Thymus (tissue), 11 donors: Measurements from ENCODE around the gene ATP10D. TPM values are rescaled to one million over a fixed set of nuclear protein-coding genes. Genes with fewer than 3 reads are reported as not detected.

Experiments used
- DNase-seq, 9 donors: peaks; one replicate each; pipeline ENCODE4 v3.0.0-alpha.2; 2013; ENCODE audit warnings: low spot score in 9 of 9, low read depth in 6 of 9, missing footprints in 1 of 9
- H3K27ac ChIP-seq, 2 donors: one replicate each; pipeline ENCODE4 v1.5.1; 2013; ENCODE audit warnings: control low read depth in 1 of 2, low read depth in 1 of 2, low read length in 1 of 2, mild to moderate bottlenecking in 1 of 2, moderate library complexity in 1 of 2
- H3K27me3 ChIP-seq, 2 donors: one replicate each; pipeline ENCODE4 v1.5.1; 2013; ENCODE audit warnings: low read length in 1 of 2; ENCODE audit not compliant: control insufficient read depth in 2 of 2, insufficient read depth in 1 of 2
- H3K36me3 ChIP-seq, 2 donors: one replicate each; pipeline ENCODE4 v1.5.1; 2013; ENCODE audit warnings: low read length in 1 of 2, mild to moderate bottlenecking in 1 of 2, moderate library complexity in 1 of 2; ENCODE audit not compliant: control insufficient read depth in 2 of 2, insufficient read depth in 2 of 2
- H3K4me1 ChIP-seq, 2 donors: one replicate each; pipeline ENCODE4 v1.5.1; 2013; ENCODE audit warnings: low read length in 2 of 2; ENCODE audit not compliant: control insufficient read depth in 2 of 2, insufficient read depth in 2 of 2
- H3K4me3 ChIP-seq, 2 donors: one replicate each; pipeline ENCODE4 v1.5.1; 2013; ENCODE audit warnings: low read length in 2 of 2, control low read depth in 1 of 2, mild to moderate bottlenecking in 1 of 2
- H3K9me3 ChIP-seq, 2 donors: one replicate each; pipeline ENCODE4 v1.5.1; 2013; ENCODE audit warnings: low read length in 1 of 2, mild to moderate bottlenecking in 1 of 2; ENCODE audit not compliant: control insufficient read depth in 2 of 2, insufficient read depth in 1 of 2
- WGBS: extraction: QIAGEN DNeasy Blood & Tissue Kit; methylation state at CpG from one replicate; pipeline ENCODE4 v1.1.7; 2013; 5-methylcytosine and 5-hydroxymethylcytosine counted together
- polyA plus RNA-seq: library from polyadenylated mRNA; stranded (reverse); fragments of 200-250 nt; gene quantifications from one replicate; pipeline ENCODE4 v1.2.3, GENCODE V29; 2013
- total RNA-seq: library from RNA; stranded (reverse); fragments of 120-200 nt; gene quantifications from one replicate; pipeline ENCODE4 v1.2.4, GENCODE V29; 2013
- donor health status: healthy.

ATP10D gene
- total and polyA plus RNA-seq, 2 donors: 7.2 to 8.4 TPM

DNA sequence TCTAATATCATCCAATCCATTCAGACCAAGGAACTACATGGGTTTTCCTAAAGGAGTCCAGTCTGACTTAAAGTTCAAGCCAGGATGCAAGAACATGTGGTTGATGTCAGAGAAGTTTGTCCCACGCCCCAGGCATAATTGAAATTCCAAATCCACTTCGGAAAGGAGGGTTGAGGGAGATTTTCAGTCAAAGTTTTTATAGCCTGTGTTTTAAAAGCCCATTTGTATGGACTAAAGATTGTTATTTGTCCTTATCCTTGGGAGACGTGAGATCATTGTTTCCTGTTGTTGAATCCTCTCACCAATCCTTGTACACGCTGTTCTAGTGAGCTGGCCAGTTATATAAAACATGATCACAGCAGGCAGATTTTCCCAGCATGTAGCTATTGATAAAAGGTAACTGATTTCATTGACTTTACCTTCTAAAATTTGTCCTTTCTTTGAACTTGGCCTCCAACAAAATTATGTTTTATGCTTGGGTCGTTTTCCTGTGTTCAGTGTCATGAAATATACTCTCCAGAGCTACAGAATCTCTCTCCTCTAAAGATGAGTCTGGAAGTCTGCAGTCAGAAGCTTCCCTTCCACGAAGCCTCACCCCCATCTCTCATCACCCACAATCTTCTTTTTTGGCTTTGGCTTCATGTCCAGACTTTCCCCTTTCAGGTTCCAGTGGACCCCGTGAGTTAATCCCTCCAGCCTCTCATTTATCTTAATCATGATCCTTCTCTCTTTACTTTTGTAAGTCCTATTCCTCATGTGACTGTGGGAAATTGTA lies 92.9 kb downstream of the ATP10D start:
- no peaks in the 10 kb centered on the region for H3K36me3 ChIP-seq
- no peaks in the 10 kb centered on the region for H3K4me1 ChIP-seq
- WGBS: 94% methylated on average over 7 of the region's 7 CpGs

DNA sequence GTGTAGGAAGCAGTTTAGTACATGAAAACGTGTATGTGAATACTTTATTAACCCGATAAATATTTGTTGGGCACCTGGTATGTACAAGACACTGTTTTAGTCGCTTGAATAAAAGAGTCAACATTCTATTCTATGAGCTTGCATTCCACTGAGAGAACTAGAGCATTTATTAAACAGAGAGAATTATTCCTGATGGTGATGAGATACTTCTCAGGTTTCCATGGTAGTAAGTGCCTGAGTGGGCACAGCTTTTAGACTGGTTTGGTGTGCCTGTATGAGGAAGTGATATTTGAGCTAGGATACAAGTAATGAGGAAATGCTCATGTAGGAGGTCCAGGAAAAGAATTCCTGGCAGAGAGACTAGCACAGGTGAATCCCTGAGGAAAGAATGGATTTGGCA lies 94.2 kb downstream of the ATP10D start:
- Histone ChIP-seq H3K27me3 (no peaks in the 10 kb centered on the region), H3K27ac (no peak overlapping the region), H3K36me3 (no peaks in the 10 kb centered on the region), H3K4me1 (no peaks in the 10 kb centered on the region), H3K9me3 (no peaks in the 10 kb centered on the region), H3K4me3 (no peak overlapping the region)
- DNase-seq: no peak
- WGBS: 97% methylated on average over 3 of the region's 3 CpGs

More for the DNA sequence above, 92.9 kb downstream of the ATP10D start:
- Histone ChIP-seq H3K27ac (no peak overlapping the region), H3K9me3 (no peaks in the 10 kb centered on the region), H3K4me3 (no peak overlapping the region), H3K27me3 (no peaks in the 10 kb centered on the region)
- DNase-seq: no peak

DNA sequence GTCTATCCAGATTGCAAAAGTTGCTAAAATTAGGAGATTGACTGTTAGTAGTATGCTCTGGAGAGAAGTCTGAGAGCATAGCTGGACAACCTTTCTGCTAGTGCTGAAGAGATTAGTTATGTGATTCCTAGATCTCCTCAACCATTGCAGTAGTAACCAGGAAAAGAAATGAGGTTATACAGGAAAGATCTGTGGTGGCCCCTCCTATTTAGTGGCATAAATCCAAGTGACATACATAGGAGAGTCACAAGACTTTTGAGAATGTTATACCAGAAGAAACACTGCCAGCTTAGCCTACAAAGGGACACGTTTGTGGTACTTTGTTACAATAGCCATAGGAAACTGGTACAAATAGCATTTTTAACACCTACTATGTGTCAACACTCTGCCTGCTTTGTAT lies 105.2 kb downstream of the ATP10D start:
- H3K36me3 ChIP-seq: no peaks in the 10 kb centered on the region
- no peaks in the 10 kb centered on the region for H3K4me1 ChIP-seq
- WGBS: 100% methylated on average over 1 of the region's 1 CpG

DNA sequence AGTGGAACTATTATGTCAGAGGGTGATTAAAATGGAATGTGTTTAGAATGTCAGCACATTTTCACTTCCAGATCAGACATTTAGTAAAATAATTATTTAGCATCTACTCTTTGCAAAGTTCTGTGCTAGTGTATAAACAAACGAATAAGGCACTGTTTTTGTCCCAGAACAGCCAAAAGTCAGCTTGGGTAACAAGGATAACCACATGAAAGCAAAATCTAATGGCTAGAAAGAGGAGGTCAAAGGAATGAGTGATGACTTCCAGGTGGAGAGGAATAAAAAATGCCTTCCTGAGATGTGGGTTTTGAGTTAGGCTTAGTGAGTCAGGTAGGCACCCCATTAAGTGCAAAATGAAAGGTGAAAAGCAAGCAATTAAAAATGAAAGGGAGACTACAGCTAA lies 112.6 kb downstream of the ATP10D start:
- H3K4me3 ChIP-seq: no peak overlapping the region
- H3K36me3 ChIP-seq: no peaks in the 10 kb centered on the region
- no peaks in the 10 kb centered on the region for H3K27me3 ChIP-seq
- H3K27ac ChIP-seq: no peak overlapping the region
- no peaks in the 10 kb centered on the region for H3K4me1 ChIP-seq
- no peak for DNase-seq
- 91% methylated on average over 1 of the region's 1 CpG for WGBS
- H3K9me3 ChIP-seq: no peaks in the 10 kb centered on the region

More for the DNA sequence above, 105.2 kb downstream of the ATP10D start:
- Histone ChIP-seq H3K27me3 (no peaks in the 10 kb centered on the region), H3K27ac (no peak overlapping the region), H3K9me3 (no peaks in the 10 kb centered on the region), H3K4me3 (no peak overlapping the region)
- DNase-seq: no peak

DNA sequence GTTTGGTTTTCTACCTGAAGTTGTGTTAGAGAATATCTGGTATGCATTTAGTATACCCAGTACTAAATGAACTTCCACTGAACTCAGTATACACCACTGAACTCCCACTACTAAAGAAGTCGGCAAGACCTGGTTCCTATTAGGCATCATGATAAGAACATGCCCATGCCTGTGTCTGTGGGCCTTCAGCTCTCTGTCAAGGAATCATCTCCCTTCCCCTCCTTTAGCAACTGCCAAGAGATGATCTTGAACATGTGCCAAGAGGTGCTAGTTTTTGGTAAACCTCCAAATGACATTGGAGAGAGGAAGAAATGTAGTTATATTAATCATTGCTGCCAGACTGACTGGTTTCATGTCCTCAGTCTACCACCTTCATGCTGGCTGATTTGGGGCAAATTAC lies 113.2 kb downstream of the ATP10D start:
- Histone ChIP-seq H3K36me3 (no peaks in the 10 kb centered on the region), H3K4me1 (no peaks in the 10 kb centered on the region), H3K27me3 (no peaks in the 10 kb centered on the region), H3K4me3 (no peak overlapping the region), H3K27ac (no peak overlapping the region), H3K9me3 (peaks cover 0 to 1% of the 10 kb centered on the region in 2 donors)
- DNase-seq: no peak
- WGBS: 93% methylated on average over 1 of the region's 1 CpG

DNA sequence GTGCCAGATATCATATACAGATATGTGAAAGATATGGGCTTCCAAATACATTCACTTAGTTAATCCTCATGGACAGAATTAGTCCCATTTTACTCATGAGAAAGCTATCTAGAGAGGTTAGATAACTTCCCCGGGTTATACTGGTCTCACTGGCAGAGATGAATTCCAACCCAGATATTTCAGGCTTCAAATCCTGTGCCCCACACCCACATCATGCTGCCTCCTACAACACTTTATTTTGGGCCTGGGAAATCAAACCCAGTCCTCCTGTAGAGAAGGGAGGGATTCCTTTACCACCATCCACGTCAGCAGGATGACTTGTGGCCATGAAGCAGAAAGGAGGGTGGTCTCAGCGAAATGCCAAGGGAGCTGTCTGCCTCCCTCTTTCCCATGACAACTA lies 113.8 kb downstream of the ATP10D start:
- no peaks in the 10 kb centered on the region for H3K4me1 ChIP-seq
- DNase-seq: no peak
- no peak overlapping the region for H3K4me3 ChIP-seq
- 92% methylated on average over 3 of the region's 3 CpGs for WGBS
- H3K9me3 ChIP-seq: peaks cover 0 to 3% of the 10 kb centered on the region in 2 donors
- no peak overlapping the region for H3K27ac ChIP-seq
- no peaks in the 10 kb centered on the region for H3K36me3 ChIP-seq
- no peaks in the 10 kb centered on the region for H3K27me3 ChIP-seq

DNA sequence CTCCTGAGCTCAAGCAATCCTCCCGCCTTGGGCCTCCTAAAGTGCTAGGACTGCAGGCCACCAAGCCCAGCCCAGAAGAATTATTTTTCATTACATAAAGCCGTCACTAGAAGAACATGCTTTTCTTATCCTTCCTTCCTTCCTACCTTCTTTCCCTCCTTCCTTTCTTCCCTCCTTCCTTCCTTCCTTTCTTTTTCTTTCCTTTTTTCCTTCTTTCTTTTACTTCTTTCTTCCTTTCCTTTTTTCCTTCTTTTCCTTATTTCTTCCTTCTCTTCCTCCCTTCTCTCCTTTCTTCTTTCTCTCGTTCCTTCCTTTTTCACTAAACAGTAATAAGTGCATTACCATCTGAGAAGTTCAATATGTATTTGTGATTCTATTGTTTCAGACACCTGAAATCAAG lies 121.4 kb downstream of the ATP10D start:
- Histone ChIP-seq H3K27ac (no peak overlapping the region), H3K27me3 (no peaks in the 10 kb centered on the region), H3K36me3 (no peaks in the 10 kb centered on the region), H3K4me3 (no peak overlapping the region), H3K4me1 (no peaks in the 10 kb centered on the region), H3K9me3 (peaks cover 0 to 3% of the 10 kb centered on the region in 2 donors)
- no peak for DNase-seq
- 96% methylated on average over 3 of the region's 3 CpGs for WGBS

DNA sequence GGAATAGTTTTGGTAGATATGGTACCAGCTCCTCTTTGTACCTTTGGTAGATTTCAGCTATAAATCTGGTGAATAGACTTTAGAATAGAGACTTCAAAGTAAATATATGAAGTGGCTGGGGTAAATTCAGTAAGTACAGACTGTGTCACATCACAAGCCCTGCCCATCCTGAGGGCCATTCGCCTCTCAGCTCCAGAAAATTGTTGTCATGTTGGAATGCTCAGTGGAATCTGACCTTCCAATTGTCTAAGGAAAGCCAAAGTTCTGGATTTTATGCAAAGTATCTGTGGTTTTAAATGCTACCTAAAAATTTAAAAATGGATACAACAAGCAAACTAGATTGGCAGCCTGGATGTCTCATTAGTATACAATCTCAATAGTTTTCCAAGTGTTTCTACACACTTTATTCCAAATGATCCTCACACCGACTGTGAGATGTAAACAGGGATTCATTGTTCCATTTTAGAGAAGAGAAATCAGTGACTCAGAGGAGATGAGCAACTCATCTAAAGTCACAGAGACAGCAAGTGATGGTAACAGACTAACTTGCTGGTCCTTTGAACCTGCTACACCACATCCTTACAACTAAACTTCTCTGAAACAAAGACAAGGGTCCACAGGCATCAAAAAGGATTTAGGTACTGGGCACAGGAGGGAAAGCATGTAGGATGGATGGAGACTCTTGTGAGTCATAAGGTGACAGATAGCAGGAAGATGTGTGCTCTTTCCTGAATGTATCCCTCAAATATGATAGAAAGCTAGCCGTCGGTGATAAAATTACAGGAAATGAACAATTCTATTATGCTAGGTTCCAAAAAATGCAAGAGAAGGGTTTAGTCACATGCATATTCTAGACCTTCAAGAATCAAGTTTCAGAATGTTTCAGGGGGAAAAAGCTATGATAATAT lies 127.3 kb downstream of the ATP10D start:
- 93% methylated on average over 4 of the region's 4 CpGs for whole genome bisulfite sequencing

DNA sequence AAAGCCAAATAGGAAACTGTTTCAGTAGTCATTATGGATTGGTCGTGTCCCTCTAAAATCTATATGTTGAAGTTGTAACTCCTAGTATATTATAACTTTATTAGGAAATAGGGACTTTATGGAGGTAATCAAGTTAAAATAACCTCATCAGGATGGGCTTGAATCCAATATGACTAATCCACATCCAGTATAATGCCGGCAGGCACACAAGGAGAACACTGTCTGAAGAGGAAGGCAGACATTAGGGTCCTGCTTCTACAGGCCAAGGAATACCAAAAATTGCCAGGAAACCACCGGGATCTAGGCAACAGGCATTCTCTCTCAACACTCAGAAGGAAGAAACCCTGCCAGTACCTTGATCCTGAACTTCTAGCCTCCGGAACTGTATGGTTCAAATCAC lies 130.3 kb downstream of the ATP10D start:
- Histone ChIP-seq H3K27me3 (no peaks in the 10 kb centered on the region), H3K27ac (no peak overlapping the region), H3K36me3 (no peaks in the 10 kb centered on the region), H3K4me1 (no peaks in the 10 kb centered on the region), H3K4me3 (no peak overlapping the region), H3K9me3 (no peaks in the 10 kb centered on the region)
- no peak for DNase-seq
- 89% methylated on average over 4 of the region's 4 CpGs for WGBS

More for the DNA sequence above, 127.3 kb downstream of the ATP10D start:
- Histone ChIP-seq H3K27me3 (no peaks in the 10 kb centered on the region), H3K27ac (no peak overlapping the region), H3K9me3 (no peaks in the 10 kb centered on the region), H3K36me3 (no peaks in the 10 kb centered on the region), H3K4me1 (no peaks in the 10 kb centered on the region), H3K4me3 (no peak overlapping the region)
- no peak for DNase-seq
